ENCODE measurements around the gene PLA2G4E. TPM values are rescaled to one million over a fixed set of nuclear protein-coding genes. Genes with fewer than 3 reads are reported as not detected.

The PLA2G4E gene
- total and polyA plus RNA-seq, 2 of the 13 experiments (the other 11 are each of a cell fraction or from before 2014, with no cell fraction given): not detected

- H2AFZ ChIP-seq (ENCODE audit: low read length): no peak overlapping the region
- FAIRE-seq (peak; percentile 18), DNase-seq (ENCODE audit: low spot score) (no peak), ATAC-seq (no peak)
- peak overlapping the region in 1 of 3 experiments; percentile 45; a peak in 1 of 6 replicates for H3K4me3 ChIP-seq (replicated peaks in 1 of 3; ENCODE audit: insufficient read depth in 1 of 3, low read depth in 2 of 3, low read length in 3 of 3)
- H3K27me3 ChIP-seq (ENCODE audit: control insufficient read depth in 1 of 2, insufficient read depth in 2 of 2, low read length in 2 of 2): no peaks in the 10 kb centered on the region
- no peaks in the 10 kb centered on the region for H4K20me1 ChIP-seq (ENCODE audit: insufficient read depth, low read length)
- in situ Hi-C loops (cut with HindIII; ENCODE audit: extremely low pct_ligation_motif_present, low pct_unique_long_range_greater_than_20kb): no loop called here
- 83% methylated on average over 1 of the region's 1 CpG for WGBS (ENCODE audit: low lambda C conversion rate)
- no peaks in the 10 kb centered on the region for H3K36me3 ChIP-seq (replicated peaks in 1 of 2; ENCODE audit: control insufficient read depth in 1 of 2, insufficient read depth in 2 of 2, low read length in 2 of 2)
- ChIA-PET POLR2A (interaction anchor here (1.4 to 3.6 kb wide), 3 partner anchors 9 to 18 kb away, joined by 4 to 27 read pairs (median 4); partner anchors contain the start of gene EHD4), CTCF (ENCODE audit: low intra/inter-chr PET ratio, low total read pairs) (no interaction called here)
- peaks cover 3% of the 10 kb centered on the region for H3K79me2 ChIP-seq (ENCODE audit: insufficient read depth, low read length)
- intact Hi-C loops (cut with micrococcal nuclease; ENCODE audit: unreplicated experiment): no loop called here
- H3K9ac ChIP-seq (ENCODE audit: insufficient read depth, low read depth, low read length): peak overlapping the region; percentile 58; the same call in 1 of the 2 replicates
- TF ChIP-seq ZNF263 (CRISPR knock-in tag; IDR thresholded peaks at IDR 0.05) (no peak), THAP11 (CRISPR knock-in tag; IDR thresholded peaks at IDR 0.05) (no peak), ZBTB20 (CRISPR knock-in tag; IDR thresholded peaks at IDR 0.05; ENCODE audit: borderline replicate concordance, low read depth) (no peak), ATM (IDR thresholded peaks at IDR 0.05; ENCODE audit: borderline replicate concordance) (no peak), TRIM22 (IDR thresholded peaks at IDR 0.05) (no peak), CCAR2 (optimal IDR thresholded peaks at IDR 0.05; ENCODE audit: low read depth, low read length) (no peak), MEIS1 (CRISPR knock-in tag; IDR thresholded peaks at IDR 0.05; ENCODE audit: borderline replicate concordance) (no peak), RAD21 (CRISPR knock-in tag; IDR thresholded peaks at IDR 0.05) (no peak), KDM1A (CRISPR knock-in tag; IDR thresholded peaks at IDR 0.05) (no peak)
- no TSS peak for BruUV-seq (replicated peaks)
- peaks cover 27% of the 10 kb centered on the region for H3K4me1 ChIP-seq (ENCODE audit: insufficient read depth, low read length)
- H3K27ac ChIP-seq (ENCODE audit: extremely low read length, insufficient read depth, low read length): peak overlapping the region; percentile 67
- H3K9me3 ChIP-seq (ENCODE audit: low read length): no peaks in the 10 kb centered on the region
- H3K4me2 ChIP-seq (ENCODE audit: low read depth, low read length): peak overlapping the region; percentile 64
Measured at GRCh38 chr15:41961595-41962202, 59.1 kb downstream of the PLA2G4E start.

All from HepG2 (cell line).